Natural killer cell (primary cell): ENCODE data around the gene STK32C. TPM values are rescaled to one million over a fixed set of nuclear protein-coding genes. Genes with fewer than 3 reads are reported as not detected.
A peak's percentile ranks its signal among the peaks of the same experiment; 100 is the strongest.

Source experiments
- ATAC-seq, 3 donors: fragments of 150-1000 bp in 2 of 3; fragments of 200-7000 bp in 1 of 3; cut with Tn5 transposase; 1 replicate in 1 of 3; 2 replicates in 2 of 3; pipeline ENCODE4 v1.10.0; 2021; ENCODE audit warnings: mild to moderate bottlenecking in 2 of 3, moderate library complexity in 2 of 3
- DNase-seq, 2 donors: peaks; one replicate each; pipeline versions ENCODE4 v3.0.0 to v3.0.0-alpha.2; 2013 to 2021; ENCODE audit warnings: mixed read lengths in 1 of 2
- H3K27ac ChIP-seq: one replicate; pipeline ENCODE4 v1.5.1; 2013; ENCODE audit warnings: mild to moderate bottlenecking, low read length
- H3K27me3 ChIP-seq: one replicate; pipeline ENCODE4 v1.6.1; 2013; ENCODE audit warnings: low read length; ENCODE audit not compliant: control insufficient read depth, insufficient read depth
- H3K36me3 ChIP-seq: one replicate; pipeline ENCODE4 v1.6.1; 2013; ENCODE audit warnings: low read length; ENCODE audit not compliant: control insufficient read depth, insufficient read depth
- H3K4me1 ChIP-seq: one replicate; pipeline ENCODE4 v1.6.1; 2013; ENCODE audit warnings: low read length; ENCODE audit not compliant: control insufficient read depth, insufficient read depth
- H3K4me3 ChIP-seq: one replicate; pipeline ENCODE4 v1.5.1; 2013; ENCODE audit warnings: low read length
- H3K9me3 ChIP-seq: one replicate; pipeline ENCODE4 v1.6.1; 2013; ENCODE audit warnings: low read length; ENCODE audit not compliant: control insufficient read depth, insufficient read depth
- H3K27ac Mint-ChIP-seq, 2 donors: one replicate each; pipeline ENCODE4 v1.8.0; 2022; ENCODE audit warnings: mild to moderate bottlenecking in 2 of 2, mixed read lengths in 2 of 2, moderate library complexity in 1 of 2
- H3K27me3 Mint-ChIP-seq, 2 donors: one replicate each; pipeline ENCODE4 v1.8.0; 2022; ENCODE audit warnings: low read depth in 2 of 2, mixed read lengths in 2 of 2
- H3K36me3 Mint-ChIP-seq: one replicate; pipeline ENCODE4 v1.8.0; 2022; ENCODE audit warnings: mixed read lengths
- H3K4me1 Mint-ChIP-seq, 2 donors: one replicate each; pipeline ENCODE4 v1.8.0; 2022; ENCODE audit warnings: mixed read lengths in 2 of 2
- H3K4me3 Mint-ChIP-seq: one replicate; pipeline ENCODE4 v1.8.0; 2022; ENCODE audit warnings: mild to moderate bottlenecking, moderate library complexity, mixed read lengths
- H3K9me3 Mint-ChIP-seq, 2 donors: one replicate each; pipeline ENCODE4 v1.8.0; 2022; ENCODE audit warnings: mixed read lengths in 2 of 2
- WGBS: methylation state at CpG from one replicate; pipeline ENCODE4 v1.1.7; 2013; ENCODE audit warnings: missing lambda C conversion rate; ENCODE audit not compliant: insufficient coverage; 5-methylcytosine and 5-hydroxymethylcytosine counted together
- intact Hi-C: fragments of 100-400 bp; cut with micrococcal nuclease; formaldehyde crosslinking; loops from one replicate; pipeline ENCODE4 v1.14.2; 2022
- total RNA-seq, 4 donors: library from RNA; stranded (reverse); fragments of 120-200 nt in 1 of 4; gene quantifications; one replicate each; pipeline versions ENCODE4 v1.2.3 to v1.2.4, GENCODE V29; 2013 to 2022
- TF ChIP-seq, protein P1 (sequence below): fragments of 200-600 bp; IDR thresholded peaks from one replicate; pipeline ENCODE4 v1.8.0; 2022; ENCODE audit warnings: antibody characterized with exemption

Gene STK32C
- total RNA-seq, 3 donors from 2014 or later (not counting 1 experiment from before 2014, with no cell fraction given): 12.7 to 22.1 (median 17.9) TPM

DNA sequence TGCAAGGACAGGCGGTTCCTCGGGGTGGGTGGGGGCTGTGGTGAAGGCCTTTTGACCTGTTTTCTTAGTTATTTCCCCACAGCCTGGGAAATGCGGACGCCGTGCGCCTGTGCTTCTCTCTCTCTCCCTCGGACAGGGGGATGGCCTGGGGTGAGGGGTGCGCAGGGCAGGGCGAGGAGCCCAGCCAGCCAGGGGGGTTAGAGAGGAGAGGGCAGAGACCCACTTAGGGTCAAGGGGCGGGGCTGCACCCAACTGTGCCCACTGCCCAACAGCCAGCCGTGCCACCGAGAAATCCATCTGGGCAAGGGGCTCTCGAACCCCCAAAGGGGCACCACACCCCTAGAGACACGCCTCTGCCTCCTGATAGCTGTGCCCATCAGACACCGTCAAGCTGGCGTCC is 67.2 kb downstream of the STK32C start:
- Mint-ChIP-seq H3K4me3 (no peak overlapping the region), H3K9me3 (no peaks in the 10 kb centered on the region), H3K27me3 (no peaks in the 10 kb centered on the region), H3K27ac (no peak overlapping the region), H3K36me3 (no peaks in the 10 kb centered on the region), H3K4me1 (peaks cover 5 to 10% of the 10 kb centered on the region in 2 donors)
- DNase-seq: no peak
- Histone ChIP-seq H3K27ac (no peak overlapping the region), H3K27me3 (no peaks in the 10 kb centered on the region), H3K36me3 (no peaks in the 10 kb centered on the region), H3K4me1 (no peaks in the 10 kb centered on the region), H3K4me3 (no peak overlapping the region), H3K9me3 (no peaks in the 10 kb centered on the region)
- 89% methylated on average over 13 of the region's 16 CpGs for WGBS
- no peak for ATAC-seq
- intact Hi-C loops: no loop called here
- TF ChIP-seq, protein P1, sequence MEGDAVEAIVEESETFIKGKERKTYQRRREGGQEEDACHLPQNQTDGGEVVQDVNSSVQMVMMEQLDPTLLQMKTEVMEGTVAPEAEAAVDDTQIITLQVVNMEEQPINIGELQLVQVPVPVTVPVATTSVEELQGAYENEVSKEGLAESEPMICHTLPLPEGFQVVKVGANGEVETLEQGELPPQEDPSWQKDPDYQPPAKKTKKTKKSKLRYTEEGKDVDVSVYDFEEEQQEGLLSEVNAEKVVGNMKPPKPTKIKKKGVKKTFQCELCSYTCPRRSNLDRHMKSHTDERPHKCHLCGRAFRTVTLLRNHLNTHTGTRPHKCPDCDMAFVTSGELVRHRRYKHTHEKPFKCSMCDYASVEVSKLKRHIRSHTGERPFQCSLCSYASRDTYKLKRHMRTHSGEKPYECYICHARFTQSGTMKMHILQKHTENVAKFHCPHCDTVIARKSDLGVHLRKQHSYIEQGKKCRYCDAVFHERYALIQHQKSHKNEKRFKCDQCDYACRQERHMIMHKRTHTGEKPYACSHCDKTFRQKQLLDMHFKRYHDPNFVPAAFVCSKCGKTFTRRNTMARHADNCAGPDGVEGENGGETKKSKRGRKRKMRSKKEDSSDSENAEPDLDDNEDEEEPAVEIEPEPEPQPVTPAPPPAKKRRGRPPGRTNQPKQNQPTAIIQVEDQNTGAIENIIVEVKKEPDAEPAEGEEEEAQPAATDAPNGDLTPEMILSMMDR: no peak

DNA sequence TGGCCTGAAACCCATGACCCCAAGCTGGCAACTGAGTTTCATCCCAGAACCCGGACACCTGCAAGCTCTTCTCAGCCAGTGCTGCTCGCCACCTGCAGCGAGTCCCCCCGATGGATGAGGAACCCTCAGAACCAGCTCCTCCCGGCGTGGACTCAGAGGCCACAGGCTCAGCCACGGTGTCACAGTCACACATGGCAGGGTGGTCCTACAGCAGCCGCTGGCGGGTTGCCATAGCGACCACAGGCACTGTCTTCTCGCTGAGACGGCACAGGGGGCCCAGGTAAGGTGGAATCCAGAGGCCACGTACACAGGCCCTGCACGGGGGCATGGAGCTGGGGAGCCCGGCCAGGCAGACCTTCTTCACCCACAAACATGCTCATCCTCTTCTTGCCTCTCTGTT is 67.6 kb downstream of the STK32C start:
- 85% methylated on average over 15 of the region's 15 CpGs for WGBS
- no peak overlapping the region for H3K4me3 Mint-ChIP-seq

DNA sequence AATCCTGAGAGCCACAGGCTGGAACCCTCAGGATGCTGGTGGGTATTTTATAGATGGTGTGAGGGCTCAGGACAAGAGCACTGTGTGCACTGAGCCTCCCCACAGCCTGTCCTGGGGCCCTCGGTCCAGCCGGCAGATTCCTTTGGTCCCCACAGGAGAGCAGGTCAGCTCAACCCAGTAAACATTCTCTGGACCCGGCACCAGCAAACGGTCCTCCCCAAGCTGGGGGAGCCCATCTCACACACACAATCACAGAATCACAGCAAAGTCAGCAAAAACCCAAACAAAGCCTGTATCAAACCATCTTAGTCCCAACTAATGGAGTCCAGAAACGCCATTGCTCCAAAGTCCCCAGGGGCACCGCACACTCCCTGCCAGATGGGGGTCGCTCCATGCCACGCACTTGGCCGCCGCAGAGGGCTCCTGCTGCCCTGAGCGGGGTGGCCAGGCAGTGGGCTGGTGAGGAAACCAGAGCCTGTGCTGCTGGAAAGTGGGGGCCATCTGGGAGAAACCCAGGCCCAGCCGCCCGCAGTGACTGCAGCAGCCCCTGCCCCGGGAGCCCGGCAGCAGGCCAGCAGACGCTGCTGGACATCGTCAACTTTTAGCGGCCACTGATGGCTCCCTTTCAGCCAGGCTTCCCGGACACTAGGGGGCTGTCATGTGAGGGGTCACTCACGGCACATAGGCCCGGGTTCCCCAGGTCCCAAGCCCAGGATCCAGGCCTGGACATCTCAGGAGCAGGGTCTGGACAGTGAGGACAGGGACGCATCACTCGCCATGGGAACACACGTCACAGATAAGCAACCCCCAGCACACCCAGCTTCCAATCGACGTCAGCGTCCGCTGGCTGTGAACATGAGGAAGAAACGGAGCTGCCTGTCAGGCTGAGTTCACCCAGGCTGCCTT is 68.4 kb downstream of the STK32C start:
- no peaks in the 10 kb centered on the region for H3K9me3 ChIP-seq
- no peaks in the 10 kb centered on the region for H3K36me3 ChIP-seq
- TF ChIP-seq, protein P1: no peak
- H3K4me1 ChIP-seq: no peaks in the 10 kb centered on the region
- no peak for ATAC-seq
- no peak for DNase-seq
- peak overlapping the region; percentile 22 for H3K4me3 Mint-ChIP-seq
- H3K9me3 Mint-ChIP-seq: no peaks in the 10 kb centered on the region
- no peak overlapping the region for H3K4me3 ChIP-seq
- H3K27me3 ChIP-seq: no peaks in the 10 kb centered on the region
- intact Hi-C loops: no loop called here
- H3K27me3 Mint-ChIP-seq: no peaks in the 10 kb centered on the region
- WGBS: 92% methylated on average over 29 of the region's 29 CpGs
- H3K4me1 Mint-ChIP-seq: peaks cover 5 to 10% of the 10 kb centered on the region in 2 donors
- H3K27ac ChIP-seq: no peak overlapping the region
- H3K27ac Mint-ChIP-seq: no peak overlapping the region
- H3K36me3 Mint-ChIP-seq: no peaks in the 10 kb centered on the region

More for the DNA sequence above, 67.6 kb downstream of the STK32C start:
- Mint-ChIP-seq H3K36me3 (no peaks in the 10 kb centered on the region), H3K27me3 (no peaks in the 10 kb centered on the region), H3K9me3 (no peaks in the 10 kb centered on the region), H3K27ac (no peak overlapping the region), H3K4me1 (peaks cover 5 to 10% of the 10 kb centered on the region in 2 donors)
- DNase-seq (no peak), ATAC-seq (no peak)
- intact Hi-C loops: no loop called here
- no peak overlapping the region for H3K27ac ChIP-seq
- no peak overlapping the region for H3K4me3 ChIP-seq
- no peaks in the 10 kb centered on the region for H3K36me3 ChIP-seq
- TF ChIP-seq, protein P1: no peak
- H3K27me3 ChIP-seq: no peaks in the 10 kb centered on the region
- no peaks in the 10 kb centered on the region for H3K9me3 ChIP-seq
- H3K4me1 ChIP-seq: no peaks in the 10 kb centered on the region
